Fibroblast of skin of abdomen (primary cell): ENCODE results near the gene MTHFD2L.
"Not testable (repeated sequence)": the region's sequence is repeated elsewhere in the genome, so short reads cannot be mapped to it uniquely, and the experiment has no call there.

Experiments used
- DNase-seq: peaks from one replicate; pipeline ENCODE4 v3.0.0-alpha.2; 2013

The MTHFD2L gene

GRCh38 chr4:74190332-74190731 is 32.4 kb downstream of the MTHFD2L start:
- DNase-seq: no peak

GRCh38 chr4:74190919-74191397 is 33.0 kb downstream of the MTHFD2L start:
- no peak for DNase-seq

GRCh38 chr4:74197080-74197479 is 39.2 kb downstream of the MTHFD2L start:
- no peak for DNase-seq

- DNase-seq: peak; percentile 44
Measured at GRCh38 chr4:74202062-74202586, 44.2 kb downstream of the MTHFD2L start.

GRCh38 chr4:74203467-74203866 is 45.5 kb downstream of the MTHFD2L start:
- no peak for DNase-seq

- DNase-seq: peak; percentile 4
Measured at GRCh38 chr4:74205046-74205445, 47.1 kb downstream of the MTHFD2L start.

GRCh38 chr4:74205559-74205958 is 47.6 kb downstream of the MTHFD2L start:
- DNase-seq: no peak

- peak; percentile 73 for DNase-seq
Measured at GRCh38 chr4:74206088-74206825, 48.3 kb downstream of the MTHFD2L start.

GRCh38 chr4:74214457-74215159 is 56.7 kb downstream of the MTHFD2L start:
- DNase-seq: not testable (repeated sequence)

GRCh38 chr4:74215236-74215635 is 57.3 kb downstream of the MTHFD2L start:
- DNase-seq: not testable (repeated sequence)

- peak; percentile 36 for DNase-seq
Measured at GRCh38 chr4:74217365-74217764, 59.4 kb downstream of the MTHFD2L start.

- DNase-seq: peak; percentile 55
Measured at GRCh38 chr4:74218201-74218600, 60.3 kb downstream of the MTHFD2L start.

- no peak for DNase-seq
Measured at GRCh38 chr4:74219240-74219639, 61.3 kb downstream of the MTHFD2L start.

GRCh38 chr4:74223098-74223497 is 65.2 kb downstream of the MTHFD2L start:
- DNase-seq: no peak

- DNase-seq: peak; percentile 70
Measured at GRCh38 chr4:74223801-74224200, 65.9 kb downstream of the MTHFD2L start.

GRCh38 chr4:74228691-74229640 is 71.0 kb downstream of the MTHFD2L start:
- peak; percentile 61 for DNase-seq

GRCh38 chr4:74230902-74231499 is 73.1 kb downstream of the MTHFD2L start:
- DNase-seq: peak; percentile 70

- DNase-seq: no peak
Measured at GRCh38 chr4:74235135-74235534, 77.2 kb downstream of the MTHFD2L start.

- DNase-seq: no peak
Measured at GRCh38 chr4:74237425-74237966, 79.6 kb downstream of the MTHFD2L start.

- DNase-seq: no peak
Measured at GRCh38 chr4:74244049-74244448, 86.1 kb downstream of the MTHFD2L start.

- no peak for DNase-seq
Measured at GRCh38 chr4:74252933-74253332, 95.0 kb downstream of the MTHFD2L start.

GRCh38 chr4:74254386-74254785 is 96.5 kb downstream of the MTHFD2L start:
- no peak for DNase-seq
